NCI-H524 treated with DMSO at 0.1 percent for 48 hours (cell line): ENCODE data around the gene MYF5.

ENCODE experiments used
- DNase-seq: peaks from one replicate; lab custom pipeline; 2025; lab: John Stamatoyannopoulos, UW

Gene MYF5

GRCh38 chr12:80707830-80708258, 8.9 kb upstream of the MYF5 start:
- DNase-seq = no peak

DNA sequence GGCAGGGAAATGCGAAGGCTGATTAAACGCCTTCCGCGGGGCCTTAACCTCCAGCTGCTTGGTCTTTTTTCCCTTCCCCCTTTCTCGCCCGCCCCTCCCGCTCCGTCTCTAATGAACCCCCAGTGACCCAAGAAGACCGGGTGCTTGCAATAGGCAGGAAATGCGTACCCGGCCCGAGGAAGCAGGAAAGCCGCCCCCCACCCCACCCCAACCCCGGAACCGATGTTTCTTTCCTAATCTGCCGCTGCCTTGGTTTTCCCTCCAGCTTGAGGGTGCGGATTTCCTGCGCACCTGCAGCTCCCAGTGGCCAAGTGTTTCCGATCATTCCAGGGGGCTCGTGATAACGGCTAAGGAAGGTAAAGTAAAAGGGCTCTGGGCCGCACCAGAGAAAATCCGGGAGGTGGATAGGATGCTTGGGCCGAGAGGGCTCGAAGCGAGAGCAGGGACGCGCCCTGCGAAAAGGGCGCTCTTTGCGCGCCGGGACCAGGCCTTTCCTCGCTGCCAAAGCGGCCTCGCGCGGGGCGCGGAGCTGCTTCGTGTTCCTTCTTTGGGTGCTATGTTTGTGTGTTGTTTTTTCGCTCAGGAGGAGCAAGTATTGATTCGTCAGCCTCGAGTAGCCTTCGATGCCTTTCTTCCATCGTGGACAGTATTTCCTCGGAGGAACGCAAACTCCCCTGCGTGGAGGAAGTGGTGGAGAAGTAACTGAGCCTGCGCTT, 8.3 kb upstream of the MYF5 start:
- DNase-seq = no peak

GRCh38 chr12:80708975-80709328, 7.8 kb upstream of the MYF5 start:
- no peak for DNase-seq

- DNase-seq = no peak
These were observed 6.6 kb upstream of the MYF5 start for GRCh38 chr12:80709811-80710726.

GRCh38 chr12:80710727-80711449, 5.8 kb upstream of the MYF5 start:
- DNase-seq = no peak

- no peak for DNase-seq
These were observed 4.8 kb upstream of the MYF5 start for GRCh38 chr12:80711866-80712265.

- DNase-seq = no peak
These were observed 3.8 kb upstream of the MYF5 start for GRCh38 chr12:80712866-80713265.

DNA sequence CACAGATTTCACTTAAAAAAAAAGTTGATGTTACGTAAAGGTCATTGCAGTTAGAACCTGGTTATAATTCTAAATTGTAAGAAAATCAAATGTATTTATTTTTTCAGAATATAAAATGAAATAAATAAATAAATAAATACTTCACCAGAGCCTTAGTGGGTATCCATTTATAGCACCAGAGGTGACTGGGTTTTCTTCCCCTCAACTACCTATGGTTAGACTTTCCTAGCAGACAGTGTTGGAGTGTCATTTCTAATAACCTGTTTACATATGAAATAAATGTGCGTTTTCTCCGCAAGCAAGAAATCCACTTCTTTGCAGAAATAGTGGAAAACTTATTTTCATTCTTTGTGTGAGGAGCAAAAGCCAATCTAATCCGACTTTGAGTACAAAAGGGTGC, 3.3 kb upstream of the MYF5 start:
- DNase-seq = no peak

GRCh38 chr12:80714055-80714454, 2.7 kb upstream of the MYF5 start:
- no peak for DNase-seq

- no peak for DNase-seq
These were observed 1.9 kb upstream of the MYF5 start for GRCh38 chr12:80714846-80715245.

DNA sequence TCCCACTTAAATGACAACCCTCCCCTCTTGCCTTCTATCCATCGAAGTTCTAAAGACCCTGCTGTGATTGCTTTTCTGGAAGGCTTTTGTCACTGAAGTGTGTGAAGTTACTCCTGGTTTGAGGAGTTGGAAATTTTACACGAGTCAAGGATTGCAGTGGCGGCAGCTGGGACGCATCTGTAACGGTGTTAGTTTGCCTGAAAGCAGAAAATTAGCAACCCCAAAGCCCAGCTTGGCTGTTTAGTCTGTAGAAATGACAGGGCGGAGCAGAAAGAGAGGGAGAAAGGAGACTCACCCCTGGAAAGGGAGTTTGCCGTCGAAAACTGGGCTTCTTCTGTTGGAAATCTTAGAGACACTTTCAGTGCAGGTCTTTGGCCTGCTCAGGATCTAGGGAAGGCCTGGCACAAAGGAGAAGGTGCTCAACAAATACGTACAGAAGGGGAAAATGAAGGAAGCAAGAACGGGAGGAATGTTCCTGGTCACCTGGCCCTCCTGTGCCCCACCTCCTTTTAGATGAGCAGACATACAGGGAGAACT, 931 bp upstream of the MYF5 start:
- DNase-seq = no peak

- DNase-seq = no peak
These were observed 1.1 kb downstream of the MYF5 start for GRCh38 chr12:80717856-80718255.

DNA sequence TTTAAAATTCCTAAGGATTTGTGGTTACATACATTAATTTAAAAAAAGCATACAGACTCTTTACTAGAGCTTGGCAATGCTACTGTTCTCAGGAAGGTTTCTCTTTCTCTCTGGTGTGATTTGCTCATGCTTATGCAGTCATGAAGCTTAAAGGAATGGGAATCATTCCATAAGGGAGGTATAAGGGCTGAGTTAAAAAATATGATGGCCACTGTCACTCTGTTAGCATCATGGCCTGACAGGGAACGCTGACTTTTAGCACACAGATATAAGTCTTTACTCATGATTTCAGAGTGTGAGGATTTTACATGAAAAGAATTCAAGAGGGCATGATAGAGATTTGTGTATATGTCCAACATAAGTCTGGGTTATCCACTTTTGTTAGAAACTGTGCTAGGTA, 3.8 kb downstream of the MYF5 start:
- DNase-seq = no peak

GRCh38 chr12:80721326-80721725, 4.6 kb downstream of the MYF5 start:
- DNase-seq = no peak

DNA sequence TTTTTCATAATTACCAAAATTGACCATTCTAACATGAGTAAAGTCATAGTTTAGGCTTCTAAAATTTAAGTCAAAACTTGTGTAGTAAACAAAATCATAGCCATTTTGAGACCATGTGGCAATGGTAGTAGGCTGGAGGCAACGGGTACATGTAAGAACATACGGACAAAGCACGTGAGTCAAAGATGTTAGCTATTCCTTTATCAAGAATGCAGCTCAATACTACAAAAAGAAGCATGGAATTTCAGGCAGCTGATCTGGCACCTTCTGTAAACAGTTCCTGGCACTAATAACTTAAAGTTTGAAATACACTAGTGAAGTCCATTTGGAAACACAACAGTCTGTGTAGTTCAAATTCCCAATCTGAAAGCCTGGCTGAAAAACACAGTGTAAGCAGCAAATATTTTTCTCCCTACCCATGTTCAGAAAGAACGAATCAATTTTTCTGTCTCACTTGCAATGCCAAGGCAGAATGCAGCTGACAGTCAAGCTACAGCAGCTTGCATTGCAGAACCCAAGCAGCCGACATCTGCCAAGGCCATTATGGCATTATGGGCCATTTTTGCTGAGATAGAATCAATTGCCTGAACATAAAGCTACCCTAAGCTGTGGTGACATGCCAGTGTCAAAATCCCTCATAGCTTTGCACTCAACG, 29.3 kb downstream of the MYF5 start:
- no peak for DNase-seq

GRCh38 chr12:80747800-80748199, 31.1 kb downstream of the MYF5 start:
- DNase-seq = no peak

DNA sequence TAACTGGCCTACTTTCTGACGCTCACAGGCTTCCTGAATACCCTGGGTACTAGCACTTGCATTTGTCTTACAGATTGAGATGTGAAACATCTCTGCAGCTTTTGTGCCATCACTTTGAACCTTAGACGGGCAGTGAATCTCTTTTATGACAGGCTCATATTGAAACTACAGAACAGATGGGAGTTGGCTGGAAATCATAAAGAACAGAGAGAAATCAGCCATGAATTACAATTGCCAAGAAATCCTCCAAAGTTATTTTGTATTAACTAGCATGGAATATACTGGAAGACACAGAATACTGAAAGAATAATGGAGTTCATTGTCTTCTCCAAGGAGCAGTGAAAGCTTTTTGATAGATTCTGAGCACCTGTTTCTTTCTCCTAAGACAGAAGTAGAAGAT, 32.7 kb downstream of the MYF5 start:
- DNase-seq = no peak

GRCh38 chr12:80752464-80752863, 35.8 kb downstream of the MYF5 start:
- DNase-seq = no peak

DNA sequence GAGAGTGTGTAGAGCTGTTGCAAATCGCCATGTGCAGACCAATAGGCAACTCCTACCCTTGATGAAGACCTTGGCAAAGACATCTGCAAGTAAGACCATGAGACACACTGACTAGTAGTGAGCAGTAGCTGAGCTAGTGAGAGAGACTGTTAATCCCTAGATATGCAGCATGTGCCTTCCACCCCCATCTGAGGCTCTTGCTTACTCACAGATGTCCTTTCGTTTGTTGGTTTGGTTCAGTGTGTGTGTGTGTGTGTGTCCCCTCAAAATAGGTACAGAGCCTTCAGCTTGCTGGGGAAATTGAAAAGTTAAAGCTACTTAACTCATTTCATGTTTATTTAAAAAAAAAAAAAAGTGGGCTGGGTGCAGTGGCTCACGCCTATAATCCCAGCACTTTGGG, 37.6 kb downstream of the MYF5 start:
- DNase-seq = no peak

DNA sequence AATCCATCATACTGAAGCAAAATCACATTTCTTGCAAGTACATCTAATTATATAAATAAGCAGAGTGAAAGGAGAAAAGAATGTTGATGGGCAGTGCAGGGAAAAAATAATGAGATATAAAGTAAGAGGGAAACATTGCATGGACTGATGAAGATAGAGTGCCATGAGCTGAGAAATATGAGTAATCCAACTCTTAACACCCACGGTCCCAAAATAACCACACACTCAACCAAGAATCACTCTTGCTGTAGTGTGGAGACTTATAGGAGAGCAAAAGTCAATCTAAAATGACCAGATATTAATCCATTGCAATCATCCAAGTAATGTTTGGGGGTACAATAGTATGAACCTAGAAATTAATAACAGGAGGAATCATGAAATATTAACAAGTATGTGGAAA, 40.2 kb downstream of the MYF5 start:
- DNase-seq = no peak

DNA sequence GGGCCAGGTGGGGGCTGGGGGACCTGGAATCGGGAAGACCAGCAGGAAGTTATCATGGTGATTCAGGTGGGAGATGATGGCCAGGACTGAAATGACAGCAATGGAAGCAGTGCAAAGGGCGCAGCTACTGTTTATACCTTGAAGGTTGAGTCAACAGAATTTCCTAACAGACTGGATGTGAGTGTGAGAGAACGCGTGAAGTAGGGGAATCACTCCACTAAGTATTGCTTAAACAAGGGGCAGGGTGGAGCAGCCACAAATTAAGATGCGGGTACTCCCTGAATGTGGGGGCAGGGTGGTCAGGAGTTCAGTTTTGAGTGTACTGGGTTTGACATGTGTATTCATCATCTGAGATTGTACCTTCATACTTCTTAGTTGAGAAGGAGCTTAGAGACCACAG, 45.1 kb downstream of the MYF5 start:
- DNase-seq = no peak

DNA sequence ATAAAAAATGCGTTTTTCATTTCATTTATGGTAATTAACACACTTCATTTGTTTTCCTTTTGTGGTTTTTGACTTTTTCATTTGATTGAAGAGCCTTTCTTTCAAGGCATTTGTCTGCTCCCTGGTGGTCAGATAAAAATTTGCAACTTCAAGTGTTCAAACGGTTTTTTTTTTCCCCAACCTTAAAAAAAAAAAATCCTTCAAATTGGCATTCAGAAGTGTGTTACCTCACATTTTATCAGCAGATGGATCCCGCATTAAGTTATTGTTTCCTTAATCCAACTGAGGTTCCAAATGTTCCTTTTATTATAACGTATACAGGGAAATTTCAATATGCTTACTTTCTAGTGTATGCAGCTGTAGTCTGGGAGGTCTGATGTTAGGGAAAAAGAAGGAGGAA, 47.2 kb downstream of the MYF5 start:
- no peak for DNase-seq
